K562 (cell line): ENCODE data around the gene PIP4K2C.

Experiments
- BACH1 ChIP-seq: fragments of 200-800 bp; sonication (Bioruptor generic); IDR thresholded peaks from 2 replicates; pipeline ENCODE4 v1.6.1; 2016; ENCODE audit warnings: missing genetic modification characterization, missing compliant biosample characterization
- BHLHE40 ChIP-seq: IDR thresholded peaks from 2 replicates; pipeline ENCODE4 v1.6.1; 2011; ENCODE audit warnings: low read length, improper control_type of control experiment
- CBX3 ChIP-seq, 2 experiments: IDR thresholded peaks; 1 replicate in 1 of 2; 2 replicates in 1 of 2; pipeline ENCODE4 v1.6.1; 2012; ENCODE audit warnings: inconsistent platforms in 2 of 2, low read length in 2 of 2, borderline replicate concordance in 1 of 2, control low read depth in 1 of 2
- CCAR2 ChIP-seq: fragments of 200-400 bp; formaldehyde crosslinking; IDR thresholded peaks from 2 replicates; pipeline ENCODE4 v1.6.1; 2017; ENCODE audit warnings: mild to moderate bottlenecking, low read depth, low read length
- E2F6 ChIP-seq, 2 experiments: IDR thresholded peaks; 2 replicates each; pipeline ENCODE4 v1.6.1; 2011; ENCODE audit warnings: borderline replicate concordance in 1 of 2, control low read depth in 1 of 2, low read depth in 1 of 2, low read length in 1 of 2, mild to moderate bottlenecking in 1 of 2, mixed read lengths in 1 of 2, moderate library complexity in 1 of 2; ENCODE audit not compliant: insufficient read depth in 1 of 2, insufficient read length in 1 of 2, poor library complexity in 1 of 2, severe bottlenecking in 1 of 2; ENCODE audit errors: extremely low read depth in 1 of 2
- FOXA3 ChIP-seq, 2 experiments: fragments of 450-650 bp in 1 of 2; sonication (generic) in 1 of 2; formaldehyde crosslinking; IDR thresholded peaks in 1 of 2; conservative IDR thresholded peaks in 1 of 2; 2 replicates each; pipeline versions ENCODE4 v1.4.0 to v1.8.0; 2020 to 2022; ENCODE audit warnings: mild to moderate bottlenecking in 2 of 2, missing genetic modification reagents in 1 of 2
- GTF2F1 ChIP-seq: IDR thresholded peaks from 2 replicates; pipeline ENCODE4 v1.6.1; 2011; ENCODE audit warnings: low read depth, low read length, improper control_type of control experiment
- HNRNPH1 ChIP-seq: fragments of 200-400 bp; formaldehyde crosslinking; optimal IDR thresholded peaks from 2 replicates; pipeline ENCODE3; 2017; ENCODE audit warnings: low read depth, mild to moderate bottlenecking, low read length, moderate library complexity
- IRF2 ChIP-seq: sonication (generic); formaldehyde crosslinking; IDR thresholded peaks from 2 replicates; pipeline ENCODE4 v1.8.1; 2022; ENCODE audit warnings: mild to moderate bottlenecking, missing genetic modification reagents
- JUND ChIP-seq, 2 experiments: IDR thresholded peaks; 2 replicates in 1 of 2; 3 replicates in 1 of 2; pipeline ENCODE4 v1.6.1; 2011; ENCODE audit warnings: borderline replicate concordance in 2 of 2, low read depth in 2 of 2, low read length in 2 of 2, improper control_type of control experiment in 1 of 2, missing biosample characterization in 1 of 2, missing genetic modification characterization in 1 of 2, missing genetic modification reagents in 1 of 2
- MAX ChIP-seq: sonication (generic); formaldehyde crosslinking; IDR thresholded peaks from 2 replicates; pipeline ENCODE4 v1.9.0; 2022; ENCODE audit warnings: mild to moderate bottlenecking, missing genetic modification reagents
- POLR2A ChIP-seq: fragments of 450-650 bp; conservative IDR thresholded peaks from 2 replicates; pipeline ENCODE4 v1.6.1; 2016
- ZZZ3 ChIP-seq: fragments of 450-650 bp; IDR thresholded peaks from 2 replicates; pipeline ENCODE4 v1.6.1; 2016; ENCODE audit warnings: antibody characterized with exemption, mild to moderate bottlenecking, moderate library complexity

GRCh38 chr12:57611108-57611826 is 20.3 kb downstream of the PIP4K2C start, which contains the start of gene ARHGEF25:
- TF ChIP-seq ZZZ3 (no peak), JUND (IDR thresholded peaks at IDR 0.05; ENCODE audit: borderline replicate concordance, low read depth, low read length) (no peak), JUND (tag; IDR thresholded peaks at IDR 0.05; ENCODE audit: borderline replicate concordance, low read depth, low read length) (no peak), BHLHE40 (no peak), POLR2A (peak; percentile 85), CCAR2 (no peak), FOXA3 (CRISPR knock-in tag; conservative IDR thresholded peaks at IDR 0.05 in 1 of 2, IDR thresholded peaks at IDR 0.05 in 1 of 2) (no peak; a peak in 1 of 4 replicates), MAX (CRISPR knock-in tag) (0 out of 2 replicates have a peak, but pooled peaks have one; percentile 34), HNRNPH1 (no peak), E2F6 (IDR thresholded peaks at IDR 0.05; ENCODE audit: borderline replicate concordance in 1 of 2, extremely low read depth in 1 of 2, insufficient read depth in 1 of 2, insufficient read length in 1 of 2, low read depth in 1 of 2, low read length in 1 of 2, poor library complexity in 1 of 2, severe bottlenecking in 1 of 2) (peak; percentile 31 to 83), IRF2 (CRISPR knock-in tag) (no peak), GTF2F1 (no peak), BACH1 (tag) (no peak), CBX3 (IDR thresholded peaks at IDR 0.05; ENCODE audit: borderline replicate concordance in 1 of 2, low read length in 2 of 2) (no peak)
